Chondrocyte (in vitro differentiated cells): ENCODE data around the gene SCAF1. TPM values are rescaled to one million over a fixed set of nuclear protein-coding genes. Genes with fewer than 3 reads are reported as not detected.

Experiments used
- DNase-seq: peaks from one replicate; pipeline ENCODE4 v3.0.0; 2021; ENCODE audit warnings: mixed read lengths, low spot score
- H3K27ac Mint-ChIP-seq: one replicate; pipeline ENCODE4 v1.8.0; 2021; ENCODE audit warnings: mild to moderate bottlenecking, moderate library complexity, mixed read lengths; ENCODE audit not compliant: unreplicated experiment
- H3K27me3 Mint-ChIP-seq: 2 replicates; pipeline ENCODE4 v1.8.0; 2021; ENCODE audit warnings: low read depth, mixed read lengths
- H3K36me3 Mint-ChIP-seq: 2 replicates; pipeline ENCODE4 v1.8.0; 2021; ENCODE audit warnings: low read depth, mixed read lengths
- H3K4me1 Mint-ChIP-seq: 2 replicates; pipeline ENCODE4 v1.8.0; 2021; ENCODE audit warnings: low read depth, mild to moderate bottlenecking, mixed read lengths
- H3K4me3 Mint-ChIP-seq: one replicate; pipeline ENCODE4 v1.8.0; 2021; ENCODE audit warnings: mild to moderate bottlenecking, moderate library complexity, mixed read lengths; ENCODE audit not compliant: unreplicated experiment
- H3K9me3 Mint-ChIP-seq: 2 replicates; pipeline ENCODE4 v1.8.0; 2021; ENCODE audit warnings: low read depth, mixed read lengths
- total RNA-seq: library from RNA; stranded (reverse); gene quantifications from 3 replicates; pipeline ENCODE4 v1.2.1, GENCODE V29; 2021
- TF ChIP-seq, protein P1 (sequence below): fragments of 200-600 bp; sonication (generic); IDR thresholded peaks from 2 replicates; pipeline ENCODE4 v1.5.0; 2021; ENCODE audit warnings: antibody characterized with exemption, mild to moderate bottlenecking, moderate library complexity

Gene SCAF1
- total RNA-seq, 1 donor from 2014 or later: 76.3 TPM

GRCh38 chr19:49689133-49690078 lies 47.4 kb downstream of the SCAF1 start, which contains the start of gene ADM5:
TSS of gene ADM5 (plus strand) at chr19:49689594. CDS start at chr19:49689838, 244 bp downstream.
- Mint-ChIP-seq H3K36me3 (peaks cover 12% of the 10 kb centered on the region), H3K4me3 (peak within 1 kb of the TSS; percentile 90), H3K27ac (no peak within 1 kb of the TSS), H3K4me1 (peaks cover 28% of the 10 kb centered on the region), H3K9me3 (no peaks in the 10 kb centered on the region), H3K27me3 (no peaks in the 10 kb centered on the region)
- DNase-seq: no peak
- TF ChIP-seq, protein P1, sequence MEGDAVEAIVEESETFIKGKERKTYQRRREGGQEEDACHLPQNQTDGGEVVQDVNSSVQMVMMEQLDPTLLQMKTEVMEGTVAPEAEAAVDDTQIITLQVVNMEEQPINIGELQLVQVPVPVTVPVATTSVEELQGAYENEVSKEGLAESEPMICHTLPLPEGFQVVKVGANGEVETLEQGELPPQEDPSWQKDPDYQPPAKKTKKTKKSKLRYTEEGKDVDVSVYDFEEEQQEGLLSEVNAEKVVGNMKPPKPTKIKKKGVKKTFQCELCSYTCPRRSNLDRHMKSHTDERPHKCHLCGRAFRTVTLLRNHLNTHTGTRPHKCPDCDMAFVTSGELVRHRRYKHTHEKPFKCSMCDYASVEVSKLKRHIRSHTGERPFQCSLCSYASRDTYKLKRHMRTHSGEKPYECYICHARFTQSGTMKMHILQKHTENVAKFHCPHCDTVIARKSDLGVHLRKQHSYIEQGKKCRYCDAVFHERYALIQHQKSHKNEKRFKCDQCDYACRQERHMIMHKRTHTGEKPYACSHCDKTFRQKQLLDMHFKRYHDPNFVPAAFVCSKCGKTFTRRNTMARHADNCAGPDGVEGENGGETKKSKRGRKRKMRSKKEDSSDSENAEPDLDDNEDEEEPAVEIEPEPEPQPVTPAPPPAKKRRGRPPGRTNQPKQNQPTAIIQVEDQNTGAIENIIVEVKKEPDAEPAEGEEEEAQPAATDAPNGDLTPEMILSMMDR: peak; percentile 72

DNA sequence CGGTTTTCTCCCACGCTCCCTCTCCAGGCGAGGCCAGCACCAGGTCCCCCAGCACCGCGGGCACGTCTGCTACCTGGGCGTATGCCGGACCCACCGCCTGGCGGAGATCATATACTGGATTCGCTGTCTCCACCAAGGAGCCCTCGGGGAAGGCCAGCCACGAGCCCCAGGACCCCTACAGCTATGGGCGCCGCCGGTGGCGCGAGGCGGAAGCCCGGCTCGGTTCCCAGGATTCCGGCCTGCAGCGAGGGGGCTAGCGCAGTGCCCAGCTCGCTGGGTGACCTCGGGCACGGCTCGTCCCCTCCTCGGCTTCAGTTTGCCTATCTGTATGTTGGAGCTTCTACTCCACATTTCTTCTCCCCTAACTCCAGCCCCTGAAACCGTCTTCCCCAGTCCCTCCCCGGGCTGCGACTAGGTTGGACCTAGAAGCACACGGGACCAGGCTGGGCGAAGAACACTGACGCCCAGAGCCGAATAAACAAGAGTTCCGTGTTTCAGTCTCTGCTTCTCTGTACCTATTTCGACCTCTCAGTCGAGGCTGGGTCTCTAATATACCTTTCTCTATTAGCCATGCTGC lies 48.2 kb downstream of the SCAF1 start:
- TF ChIP-seq, protein P1: peak; percentile 57
- H3K9me3 Mint-ChIP-seq: no peaks in the 10 kb centered on the region
- peak overlapping the region; percentile 90 for H3K4me3 Mint-ChIP-seq
- DNase-seq: no peak
- no peaks in the 10 kb centered on the region for H3K27me3 Mint-ChIP-seq
- peaks cover 28% of the 10 kb centered on the region for H3K4me1 Mint-ChIP-seq
- no peak overlapping the region for H3K27ac Mint-ChIP-seq
- H3K36me3 Mint-ChIP-seq: peaks cover 10% of the 10 kb centered on the region

DNA sequence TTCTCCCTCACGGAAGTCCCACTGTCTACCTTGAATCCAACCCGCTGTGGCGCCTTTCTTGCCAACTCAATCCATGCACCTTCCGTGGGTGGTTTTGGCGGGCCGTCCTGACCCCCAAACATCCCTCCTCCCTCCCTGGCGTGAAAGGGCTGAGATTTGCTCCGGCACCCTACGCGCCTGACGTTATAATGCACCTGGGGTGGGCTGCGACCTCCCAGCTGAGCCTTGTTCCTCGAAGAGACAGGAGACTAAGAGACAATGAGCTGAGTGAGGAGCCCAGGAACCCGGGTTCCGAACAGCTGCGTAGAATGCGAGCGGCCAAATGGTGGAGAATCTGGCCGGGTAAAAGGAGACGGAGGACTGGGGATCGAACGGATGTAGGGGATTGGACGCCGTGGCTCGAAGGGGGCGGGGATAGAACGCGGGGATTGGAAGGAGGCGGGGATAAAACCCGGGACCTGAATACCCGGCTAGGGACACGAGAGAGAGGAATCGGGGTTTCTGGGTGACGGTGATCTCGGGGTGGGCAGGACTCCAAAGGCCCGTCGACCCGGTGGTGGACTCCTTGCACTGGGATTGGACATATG lies 48.7 kb downstream of the SCAF1 start, which contains the start of gene CPT1C:
Gene CPT1C (plus strand): TSS at position 461 of the 587 bp plus-strand sequence. CDS start 1,137 bp downstream, outside the sequence.
- Mint-ChIP-seq H3K9me3 (no peaks in the 10 kb centered on the region), H3K4me1 (peaks cover 28% of the 10 kb centered on the region), H3K4me3 (peak within 1 kb of the TSS; percentile 90), H3K27ac (peak within 1 kb of the TSS; percentile 83), H3K27me3 (no peaks in the 10 kb centered on the region), H3K36me3 (peaks cover 6% of the 10 kb centered on the region)
- no peak for DNase-seq
- TF ChIP-seq, protein P1: no peak

- no peak for DNase-seq
- TF ChIP-seq, protein P1: no peak
- H3K27me3 Mint-ChIP-seq: no peaks in the 10 kb centered on the region
- H3K9me3 Mint-ChIP-seq: no peaks in the 10 kb centered on the region
- H3K4me3 Mint-ChIP-seq: peak overlapping the region; percentile 90
- H3K27ac Mint-ChIP-seq: peak overlapping the region; percentile 83
- H3K36me3 Mint-ChIP-seq: peaks cover 4% of the 10 kb centered on the region
- peaks cover 28% of the 10 kb centered on the region for H3K4me1 Mint-ChIP-seq
Measured at GRCh38 chr19:49691243-49692146, 49.5 kb downstream of the SCAF1 start.
